HG03354 (cell line): ENCODE measurements around the gene PTGR3.

Experiments
- ATAC-seq: cut with Tn5 transposase; IDR thresholded peaks from one replicate; pipeline ENCODE4 v1.9.1; 2021; ENCODE audit warnings: mild to moderate bottlenecking; ENCODE audit not compliant: unreplicated experiment, poor library complexity, severe bottlenecking

The PTGR3 gene

DNA sequence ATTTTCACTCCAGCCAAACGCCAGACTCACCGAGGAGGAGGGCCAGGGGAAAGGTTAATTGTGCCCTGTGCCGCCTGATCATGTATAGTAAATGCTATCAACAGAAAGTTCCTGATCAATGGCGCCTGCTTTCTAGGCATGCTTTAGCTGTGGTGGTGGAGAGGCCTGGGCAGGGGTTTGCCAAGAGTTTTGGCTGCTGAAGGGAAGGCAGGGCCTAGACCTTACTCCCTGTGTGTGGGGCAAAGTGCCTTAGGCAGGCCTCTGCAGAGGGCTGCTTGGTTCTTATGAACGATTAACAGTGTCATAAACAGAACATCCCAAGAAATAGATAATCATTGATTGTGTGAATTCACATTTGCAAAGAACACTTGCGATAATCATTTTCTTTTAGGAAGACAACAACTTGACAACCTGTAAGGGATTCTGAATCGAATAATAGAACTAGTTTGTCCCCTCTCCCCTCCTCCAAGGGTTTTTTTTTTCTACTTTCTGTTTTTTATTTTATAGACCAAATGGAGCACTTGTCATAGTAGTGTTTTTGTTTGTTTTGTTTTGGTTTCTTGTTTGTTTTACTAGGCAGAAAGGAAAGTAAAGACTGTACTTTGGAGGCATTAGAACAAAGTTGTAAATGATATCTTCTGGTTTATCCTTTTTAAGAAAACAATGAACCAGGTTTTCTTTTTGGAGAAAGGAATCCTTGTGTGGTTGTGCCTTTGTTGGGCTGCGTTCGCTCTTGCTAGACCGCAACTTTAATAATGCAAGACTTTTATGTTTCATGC is 8.2 kb upstream of the PTGR3 start:
- ATAC-seq, result no peak

DNA sequence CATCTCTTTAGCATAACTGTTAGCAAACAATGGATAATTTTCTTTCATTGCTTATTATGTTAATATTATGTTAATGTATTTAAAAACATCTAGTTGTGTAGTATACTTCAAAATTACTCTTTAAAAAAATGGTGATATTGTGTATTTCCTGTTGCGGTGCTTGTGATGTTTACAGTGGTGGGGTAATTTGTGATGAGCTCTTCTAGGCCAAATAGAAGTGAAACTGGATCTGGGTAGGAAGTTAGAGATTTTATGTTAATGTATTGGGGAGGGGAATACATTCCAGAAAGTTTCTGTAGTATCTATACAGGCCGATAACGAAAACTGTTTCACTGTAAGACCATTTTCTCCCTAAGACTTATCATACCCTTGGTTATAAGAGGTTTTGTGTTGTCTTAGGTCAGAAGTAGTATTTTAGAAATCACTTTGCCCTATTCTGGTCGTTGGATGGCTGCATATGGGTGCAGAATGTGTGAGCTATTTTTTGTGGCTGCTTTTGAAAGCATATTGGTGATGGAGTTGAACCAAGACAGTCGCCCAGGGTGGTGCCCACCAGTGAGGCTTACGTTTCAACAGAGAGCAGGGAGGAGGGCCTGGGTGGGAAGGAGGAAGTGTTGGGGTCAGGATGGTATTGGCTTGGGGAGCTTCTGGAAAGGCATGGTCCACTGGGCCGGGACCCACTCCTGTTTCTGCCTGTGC is 7.4 kb upstream of the PTGR3 start:
- no peak for ATAC-seq

- no peak for ATAC-seq
Observed at GRCh38 chr18:75215663-75216062, 6.7 kb upstream of the PTGR3 start.

DNA sequence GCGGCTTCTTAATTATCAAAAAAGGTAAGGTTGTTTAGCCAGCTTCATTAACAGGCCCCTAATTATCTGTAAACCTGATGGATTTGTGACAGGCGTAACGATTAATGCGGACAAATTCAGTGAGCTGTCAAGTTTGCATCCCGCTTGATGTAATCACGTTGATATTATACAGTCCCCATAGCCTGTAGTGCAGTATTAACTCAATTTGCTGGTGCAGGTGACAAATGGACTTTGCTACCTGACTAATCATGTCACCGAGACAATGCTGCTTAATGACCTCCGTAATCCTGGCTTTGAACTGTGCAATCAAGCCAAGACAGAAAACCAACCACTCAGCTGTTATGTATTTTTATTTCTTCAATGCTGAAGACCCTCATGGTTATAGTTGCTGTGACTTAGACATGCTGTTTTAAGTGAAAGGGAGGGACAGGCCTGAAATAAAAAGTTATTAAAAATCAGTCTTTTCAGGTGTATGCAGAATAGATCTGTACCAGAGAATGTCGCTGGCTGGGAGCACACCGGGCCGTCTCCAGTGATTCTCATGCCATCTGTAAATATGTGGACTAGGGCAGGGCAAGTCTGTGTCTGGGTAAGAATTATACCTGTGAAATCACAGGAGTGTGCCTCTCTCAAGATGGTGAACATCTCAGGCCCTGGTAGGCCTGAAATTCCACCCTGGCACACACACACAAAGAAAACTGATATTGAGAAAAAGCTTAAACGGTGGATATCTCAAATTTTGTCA is 6.0 kb upstream of the PTGR3 start:
- ATAC-seq, result no peak

- ATAC-seq, result no peak
Observed at GRCh38 chr18:75214332-75214690, 5.4 kb upstream of the PTGR3 start.

GRCh38 chr18:75213611-75214331 is 4.8 kb upstream of the PTGR3 start:
- ATAC-seq, result no peak

- ATAC-seq, result no peak
Observed at GRCh38 chr18:75212751-75213090, 3.8 kb upstream of the PTGR3 start.

- no peak for ATAC-seq
Observed at GRCh38 chr18:75211953-75212750, 3.2 kb upstream of the PTGR3 start.

DNA sequence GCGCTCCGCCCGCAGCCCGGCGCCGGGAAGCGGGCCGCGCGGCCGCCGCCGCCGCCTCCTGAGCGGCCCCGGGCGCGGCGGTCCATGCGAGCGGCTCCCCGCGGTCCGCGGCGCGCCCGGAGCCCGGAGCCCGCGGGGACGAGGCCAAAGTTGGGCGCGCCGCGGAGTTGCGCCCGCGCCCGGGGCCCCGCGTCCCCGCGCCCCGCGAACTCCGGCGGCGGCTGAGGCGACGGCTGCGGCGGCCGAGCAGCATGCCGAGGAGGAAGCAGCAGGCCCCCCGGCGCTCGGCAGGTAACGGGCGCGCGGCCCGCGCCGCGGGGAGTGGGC is 2.6 kb upstream of the PTGR3 start:
- ATAC-seq, result no peak

GRCh38 chr18:75211002-75211621 is 2.2 kb upstream of the PTGR3 start:
- peak; percentile 7 for ATAC-seq

GRCh38 chr18:75210274-75211001 is 1.5 kb upstream of the PTGR3 start, which contains the start of gene TSHZ1:
TSHZ1 (plus strand) TSS chr18:75210797; CDS start chr18:75211877, 1,080 bp downstream.
- peak; percentile 41 for ATAC-seq

GRCh38 chr18:75209951-75210258 is 966 bp upstream of the PTGR3 start:
- no peak for ATAC-seq

DNA sequence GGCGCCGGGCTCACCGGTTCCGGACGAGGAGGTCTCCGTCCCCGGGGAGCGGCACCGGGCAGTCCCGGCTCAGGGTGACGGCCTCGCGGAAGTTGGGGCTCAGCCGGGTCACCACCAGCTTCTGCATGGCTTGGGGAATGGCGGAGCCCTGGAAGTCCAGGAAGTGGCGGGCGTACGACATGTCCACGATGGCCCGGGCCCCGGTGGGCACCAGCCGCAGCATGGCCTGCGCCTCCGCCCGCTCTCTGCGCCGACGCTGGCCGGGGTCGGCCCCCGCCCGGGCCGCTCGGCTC is 157 bp downstream of the PTGR3 start:
- peak; percentile 16 for ATAC-seq

DNA sequence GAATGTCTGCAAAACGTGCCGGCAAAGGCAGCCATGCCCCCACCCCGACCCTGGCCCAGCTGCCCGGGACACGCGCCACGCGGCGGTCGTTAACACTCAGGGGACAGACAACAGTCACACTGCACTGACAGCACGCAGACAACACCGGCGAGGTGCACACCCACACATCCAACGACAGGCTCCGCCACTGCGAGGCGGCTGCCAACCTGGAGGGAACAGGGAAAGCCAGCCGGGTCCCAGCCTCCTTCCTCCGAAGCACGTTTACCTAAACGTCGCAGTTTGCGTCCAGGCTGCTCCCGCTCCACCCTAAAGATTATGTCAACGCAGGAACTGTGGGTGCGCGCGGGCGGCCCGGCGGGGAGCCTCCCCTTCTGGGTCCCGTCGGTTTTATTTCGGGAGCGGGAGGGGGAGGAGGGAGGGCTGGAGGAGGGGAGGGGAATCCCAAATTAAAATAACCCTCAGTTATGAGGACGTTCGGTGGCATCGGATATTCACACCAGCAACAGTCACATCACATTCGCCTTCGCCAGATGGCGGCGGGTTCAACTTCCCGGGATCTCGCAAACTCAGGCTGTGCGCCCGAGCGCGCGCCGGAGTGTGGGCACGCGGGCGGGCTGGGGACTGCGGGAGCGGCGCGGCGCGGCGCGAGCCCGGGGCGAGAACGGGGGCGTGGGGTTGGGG is 644 bp downstream of the PTGR3 start:
- peak; percentile 13 for ATAC-seq

DNA sequence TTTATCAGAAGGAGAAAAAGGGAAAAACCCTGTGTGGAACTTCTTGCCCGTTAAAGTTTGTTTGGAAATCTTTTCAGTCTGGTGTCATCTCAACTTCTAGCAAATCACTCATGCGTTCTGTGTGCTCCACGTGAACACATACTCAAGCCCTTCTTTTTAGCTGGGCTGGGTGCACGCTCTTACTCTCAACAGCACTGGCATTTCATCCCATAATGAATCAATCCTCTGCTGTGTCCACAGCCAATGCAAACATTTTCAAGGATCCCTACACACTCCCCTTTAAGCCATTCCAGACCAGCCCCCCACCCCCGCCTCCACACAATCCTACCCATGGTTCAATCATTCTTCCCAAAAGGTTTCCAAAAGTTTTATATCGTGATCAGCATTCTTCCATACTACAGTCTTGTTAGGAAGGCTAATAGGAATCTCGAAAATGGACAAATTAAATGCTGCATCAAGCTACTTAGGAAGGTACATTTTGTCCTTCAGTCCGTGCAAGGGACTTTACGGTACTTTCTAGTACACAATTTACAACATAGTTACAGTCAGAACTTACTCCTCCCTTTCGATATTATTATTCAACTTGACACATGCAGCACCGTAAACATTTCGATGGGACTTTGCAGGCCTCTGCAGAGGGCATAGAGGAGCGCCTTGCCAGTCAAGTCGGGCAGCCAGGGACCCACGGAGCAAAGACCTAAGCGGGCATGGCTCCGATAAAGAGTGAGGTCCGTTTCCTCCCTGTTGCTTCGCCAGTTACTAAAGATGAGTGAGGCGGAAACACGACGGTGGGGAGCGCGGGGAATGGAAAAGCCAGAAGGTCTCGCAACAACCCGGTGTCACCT is 1.4 kb downstream of the PTGR3 start:
- no peak for ATAC-seq

GRCh38 chr18:75206452-75207309 is 2.3 kb downstream of the PTGR3 start:
- no peak for ATAC-seq
